Breast epithelium (tissue), 4 donors: ENCODE data around the gene CCDC88C. TPM values are rescaled to one million over a fixed set of nuclear protein-coding genes. Genes with fewer than 3 reads are reported as not detected.

Experiments used
- DNase-seq, 2 donors: peaks; one replicate each; pipeline ENCODE4 v3.0.0-alpha.2; 2019; ENCODE audit warnings: low spot score in 2 of 2
- H3K27ac ChIP-seq, 2 donors: fragments of 200-600 bp; sonication (generic) in 1 of 2; one replicate each; pipeline ENCODE4 v1.5.1; 2016 to 2019; ENCODE audit warnings: mild to moderate bottlenecking in 1 of 2
- H3K27me3 ChIP-seq, 2 donors: fragments of 200-600 bp; sonication (generic) in 1 of 2; one replicate each; pipeline versions ENCODE4 v1.5.1 to v1.6.0; 2017 to 2019; ENCODE audit warnings: control low read depth in 1 of 2, mild to moderate bottlenecking in 1 of 2
- H3K36me3 ChIP-seq: fragments of 200-600 bp; one replicate; pipeline ENCODE4 v1.5.1; 2019
- H3K4me1 ChIP-seq, 2 donors: fragments of 200-600 bp; sonication (generic); one replicate each; pipeline ENCODE4 v1.5.1; 2016 to 2019; ENCODE audit warnings: control low read depth in 1 of 2
- H3K4me3 ChIP-seq, 3 donors: fragments of 200-600 bp; sonication (generic); 1 replicate in 2 of 3; 2 replicates in 1 of 3; pipeline ENCODE4 v1.5.1; 2016 to 2019; ENCODE audit warnings: mild to moderate bottlenecking in 3 of 3, moderate library complexity in 2 of 3
- H3K9me3 ChIP-seq, 2 donors: fragments of 200-600 bp; sonication (generic) in 1 of 2; one replicate each; pipeline ENCODE4 v1.5.1; 2016 to 2019; ENCODE audit warnings: control low read depth in 1 of 2
- CTCF ChIP-seq, 3 donors: fragments of 450-650 bp; IDR thresholded peaks; one replicate each; pipeline ENCODE4 v1.5.1; 2016 to 2017; ENCODE audit warnings: antibody characterized with exemption in 3 of 3, mild to moderate bottlenecking in 3 of 3, moderate library complexity in 3 of 3
- POLR2A ChIP-seq: fragments of 450-650 bp; IDR thresholded peaks from one replicate; pipeline ENCODE4 v1.6.1; 2016; ENCODE audit warnings: antibody characterized with exemption, mild to moderate bottlenecking, moderate library complexity
- POLR2AphosphoS5 ChIP-seq, 3 donors: sonication (generic); formaldehyde crosslinking; IDR thresholded peaks; one replicate each; pipeline ENCODE4 v1.6.1; 2017; ENCODE audit warnings: antibody characterized with exemption in 3 of 3
- intact Hi-C: fragments of 100-400 bp; cut with DNase I; formaldehyde crosslinking; loops from one replicate; pipeline ENCODE4 v1.15.1; 2023; ENCODE audit warnings: low total_unique reads
- total RNA-seq, 3 donors: library from RNA; depleted of rRNA; stranded (reverse); fragments of >200 nt; gene quantifications; one replicate each; pipeline ENCODE4 v1.1.0, GENCODE V29; 2016

CCDC88C gene
- total RNA-seq, 3 donors from 2014 or later = 5.8 to 25.9 (median 19.3) TPM

DNA sequence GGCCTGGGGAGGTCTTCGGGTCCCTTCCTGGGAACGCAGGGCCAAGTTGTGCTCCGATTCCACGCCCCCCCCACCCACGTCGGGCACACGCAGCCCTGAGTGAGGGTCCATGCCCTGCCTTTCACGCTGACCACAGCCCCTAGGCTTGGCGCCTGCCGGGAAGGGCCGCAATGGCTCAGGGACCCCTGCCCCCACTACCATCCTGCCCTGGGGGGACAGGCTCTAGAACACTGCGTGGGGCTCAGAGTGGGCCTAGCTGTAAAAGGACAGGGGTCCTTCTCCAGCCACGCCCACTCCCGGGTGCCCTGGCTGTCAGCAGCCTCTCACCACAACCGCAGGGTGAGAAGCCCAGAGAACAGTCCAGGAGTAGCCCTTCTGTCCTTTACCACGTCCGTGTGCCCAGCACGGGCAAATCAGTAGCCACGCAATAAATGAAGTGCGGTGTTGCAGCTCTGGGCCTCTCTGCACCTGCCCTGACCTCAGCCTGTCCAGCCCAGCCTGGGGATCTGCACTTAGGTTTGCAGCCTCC lies 163.8 kb downstream of the CCDC88C start:
- H3K9me3 ChIP-seq = no peaks in the 10 kb centered on the region
- no peaks in the 10 kb centered on the region for H3K36me3 ChIP-seq
- peaks cover 0 to 4% of the 10 kb centered on the region in 2 donors for H3K4me1 ChIP-seq
- intact Hi-C loops = no loop called here
- peak overlapping the region; percentile 48 to 70 (median 66) for H3K4me3 ChIP-seq
- peak overlapping the region; percentile 39 to 70 for H3K27ac ChIP-seq
- no peak for TF ChIP-seq CTCF (IDR thresholded peaks at IDR 0.05)
- no peak for TF ChIP-seq POLR2A
- TF ChIP-seq POLR2AphosphoS5 (IDR thresholded peaks at IDR 0.05) = no peak
- DNase-seq = no peak
- H3K27me3 ChIP-seq = no peaks in the 10 kb centered on the region

- peaks cover 0 to 4% of the 10 kb centered on the region in 2 donors for H3K4me1 ChIP-seq
- no peak for DNase-seq
- TF ChIP-seq POLR2AphosphoS5 (IDR thresholded peaks at IDR 0.05) = no peak
- no peak for TF ChIP-seq POLR2A
- no peak for TF ChIP-seq CTCF (IDR thresholded peaks at IDR 0.05)
- H3K36me3 ChIP-seq = no peaks in the 10 kb centered on the region
- no peaks in the 10 kb centered on the region for H3K9me3 ChIP-seq
- intact Hi-C loops = no loop called here
- peak overlapping the region; percentile 48 to 70 (median 66) for H3K4me3 ChIP-seq
- no peaks in the 10 kb centered on the region for H3K27me3 ChIP-seq
- peak overlapping the region; percentile 39 to 70 for H3K27ac ChIP-seq
Observed at GRCh38 chr14:91252871-91253794, 164.5 kb downstream of the CCDC88C start.

DNA sequence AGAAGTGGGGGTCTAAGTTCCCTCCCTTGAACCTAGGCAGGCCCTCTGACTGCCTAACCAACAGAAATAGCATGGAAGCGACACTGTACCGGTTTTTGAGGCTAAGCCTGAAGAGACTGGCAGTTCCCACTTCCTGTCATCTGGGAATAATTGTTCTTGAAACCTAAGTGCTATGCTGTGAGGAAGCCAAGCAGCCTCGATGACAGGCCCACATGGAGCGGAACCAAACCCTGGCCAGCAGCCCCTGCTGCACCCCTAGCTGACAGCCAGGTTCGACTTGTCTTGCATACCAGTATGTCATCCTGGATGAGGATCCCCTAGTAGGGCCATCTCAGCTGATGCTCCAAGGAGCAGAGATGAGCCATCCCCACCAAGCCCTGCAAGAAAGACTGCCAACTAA lies 166.7 kb downstream of the CCDC88C start:
- Histone ChIP-seq H3K9me3 (no peaks in the 10 kb centered on the region), H3K4me1 (peaks cover 0 to 4% of the 10 kb centered on the region in 2 donors), H3K27me3 (no peaks in the 10 kb centered on the region), H3K36me3 (no peaks in the 10 kb centered on the region), H3K27ac (no peak overlapping the region), H3K4me3 (no peak overlapping the region)
- intact Hi-C loops = no loop called here
- TF ChIP-seq POLR2A (no peak), POLR2AphosphoS5 (IDR thresholded peaks at IDR 0.05) (no peak), CTCF (IDR thresholded peaks at IDR 0.05) (no peak)
- DNase-seq = no peak

GRCh38 chr14:91249841-91250616 lies 167.6 kb downstream of the CCDC88C start:
- intact Hi-C loops = no loop called here
- TF ChIP-seq POLR2AphosphoS5 (IDR thresholded peaks at IDR 0.05) (no peak), POLR2A (no peak), CTCF (IDR thresholded peaks at IDR 0.05) (peak in 1 of 3 donors; percentile 16)
- H3K4me1 ChIP-seq = peaks cover 0 to 4% of the 10 kb centered on the region in 2 donors
- no peak overlapping the region for H3K4me3 ChIP-seq
- H3K27me3 ChIP-seq = no peaks in the 10 kb centered on the region
- no peak for DNase-seq
- H3K27ac ChIP-seq = peak overlapping the region; percentile 43 to 54
- H3K9me3 ChIP-seq = no peaks in the 10 kb centered on the region
- no peaks in the 10 kb centered on the region for H3K36me3 ChIP-seq
